GM21360 (cell line): ENCODE results near the gene FHIT.

ENCODE experiments used
- ATAC-seq: cut with Tn5 transposase; IDR thresholded peaks from one replicate; pipeline ENCODE4 v1.9.1; 2021; ENCODE audit warnings: mild to moderate bottlenecking, moderate library complexity; ENCODE audit not compliant: unreplicated experiment

Gene FHIT

DNA sequence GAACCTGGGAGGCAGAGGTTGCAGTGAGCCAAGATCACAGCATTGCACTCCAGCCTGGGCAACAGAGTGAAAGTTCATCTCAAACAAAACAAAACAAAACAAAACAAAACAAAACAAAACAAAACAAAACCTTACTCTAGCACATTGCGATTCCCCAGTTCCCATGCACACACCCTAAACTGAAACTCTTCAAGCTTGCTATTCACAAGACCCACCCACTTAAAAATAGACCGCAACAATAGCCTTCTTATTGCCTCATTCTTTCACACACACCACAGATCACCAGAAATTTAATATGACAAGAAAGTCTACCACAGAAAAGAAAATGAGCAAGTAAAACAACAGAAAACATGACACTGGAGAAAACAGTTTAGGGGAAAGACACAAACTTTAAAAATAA is 598.4 kb downstream of the FHIT start:
- ATAC-seq, result no peak

DNA sequence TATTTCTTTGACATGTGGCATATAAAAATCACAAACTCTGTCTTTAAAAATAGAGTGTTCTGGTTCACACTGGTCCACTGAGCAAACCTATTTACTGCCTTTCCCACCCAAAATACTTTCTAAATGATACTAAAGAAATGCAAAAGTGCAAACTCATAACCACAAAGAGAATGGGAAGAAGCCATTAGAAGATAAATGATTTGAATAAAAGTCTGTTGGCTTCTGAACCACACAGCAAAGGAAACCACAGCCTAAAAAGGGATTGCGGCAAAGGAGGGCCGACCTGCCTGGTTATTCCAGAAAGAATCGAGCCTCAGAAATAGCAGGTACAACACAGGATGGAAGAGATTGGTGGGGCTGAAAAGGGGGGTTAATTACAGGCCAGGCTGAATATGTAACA is 599.5 kb downstream of the FHIT start:
- ATAC-seq, result no peak

DNA sequence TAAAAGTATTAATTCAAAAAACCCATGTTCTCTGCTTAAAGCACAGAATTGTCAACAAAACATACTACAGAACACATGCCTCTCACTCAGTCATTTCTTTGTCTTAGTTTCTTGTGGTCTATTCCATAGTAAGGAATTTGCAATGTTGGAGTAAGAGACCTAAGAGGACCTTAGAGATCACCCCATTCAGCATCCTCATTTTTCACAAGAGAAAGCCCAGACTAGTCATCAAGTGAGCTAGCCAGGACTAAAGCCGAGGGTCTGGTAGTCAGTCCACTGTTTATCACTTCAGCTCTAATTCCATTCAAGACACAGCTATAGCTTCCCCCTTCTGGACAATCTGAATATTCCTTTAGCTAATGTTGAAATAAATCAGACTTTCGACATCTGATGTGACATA is 601.1 kb downstream of the FHIT start:
- ATAC-seq, result no peak

DNA sequence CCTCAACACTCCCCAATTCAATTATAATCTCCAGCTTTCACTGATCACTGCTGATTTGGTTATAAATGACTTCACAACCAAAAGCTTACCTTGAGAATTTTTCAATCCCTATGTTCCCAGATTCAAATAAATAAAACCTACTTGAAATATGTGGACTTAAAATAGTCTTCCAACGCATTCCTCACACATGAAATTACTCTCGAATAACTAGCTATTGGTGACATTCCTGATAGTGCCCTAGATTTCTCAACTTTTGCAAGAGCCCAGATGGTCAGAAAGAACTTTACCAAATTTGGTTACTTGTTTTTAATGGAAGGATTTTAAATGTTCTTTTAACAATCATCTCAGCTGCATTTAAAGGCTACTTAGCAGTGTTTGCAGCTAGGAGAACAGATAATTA is 605.5 kb downstream of the FHIT start:
- ATAC-seq, result no peak

DNA sequence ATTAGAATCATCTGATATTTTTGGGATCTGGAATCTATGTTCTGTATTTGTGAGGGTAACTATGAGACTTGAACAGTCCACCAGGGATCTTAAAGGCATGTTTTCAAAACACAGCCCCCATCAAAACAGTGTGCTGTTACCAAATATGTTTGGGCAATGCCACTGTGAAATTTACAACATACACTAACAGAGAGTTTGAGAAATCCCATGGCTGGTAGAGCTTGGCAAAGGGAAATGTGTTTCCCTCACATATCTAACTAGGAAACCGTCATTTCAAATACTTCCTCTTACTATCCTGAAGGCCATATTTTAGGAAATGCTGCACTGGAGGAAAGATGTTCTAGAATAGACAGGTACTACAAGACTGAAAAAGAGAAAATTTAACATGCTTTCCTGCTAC is 607.4 kb downstream of the FHIT start:
- no peak for ATAC-seq

DNA sequence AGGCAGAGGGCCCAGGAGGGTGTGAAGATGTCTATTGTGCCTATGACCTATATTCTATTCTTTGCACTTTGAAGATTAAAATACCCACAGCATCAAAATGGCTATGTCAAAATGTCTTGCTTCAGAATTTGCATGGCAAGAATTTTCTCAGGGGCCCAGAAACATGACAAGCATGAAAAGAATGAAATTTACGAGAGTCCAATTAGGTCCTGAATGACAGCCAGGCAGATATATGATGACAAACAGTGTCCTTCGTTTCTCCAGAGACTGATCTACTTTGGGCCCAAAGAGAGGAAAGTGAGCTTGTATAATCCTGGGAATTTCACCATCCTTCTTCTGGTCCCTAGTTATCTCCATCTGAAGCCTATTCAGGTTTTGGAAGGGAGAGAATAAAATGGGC is 609.9 kb downstream of the FHIT start:
- no peak for ATAC-seq

DNA sequence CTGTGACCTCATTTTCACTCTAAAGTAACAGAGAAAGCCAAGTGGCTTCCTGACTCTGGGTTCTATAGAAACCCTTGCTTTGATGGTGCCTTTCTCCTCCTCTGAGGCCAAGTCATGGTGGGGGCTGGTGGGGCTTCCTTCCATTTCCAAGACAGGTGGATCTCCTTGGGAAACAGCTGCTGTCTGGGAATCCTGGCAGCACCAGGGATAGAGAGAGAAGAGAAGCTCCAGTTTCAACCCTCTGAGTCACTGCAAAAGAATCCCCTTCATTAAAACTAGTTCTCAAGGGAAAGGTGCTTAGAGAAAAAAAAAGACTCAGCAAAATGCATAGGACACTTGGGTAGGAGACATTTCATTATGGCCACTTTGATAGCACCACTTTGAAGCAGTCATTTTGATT is 614.4 kb downstream of the FHIT start:
- no peak for ATAC-seq

DNA sequence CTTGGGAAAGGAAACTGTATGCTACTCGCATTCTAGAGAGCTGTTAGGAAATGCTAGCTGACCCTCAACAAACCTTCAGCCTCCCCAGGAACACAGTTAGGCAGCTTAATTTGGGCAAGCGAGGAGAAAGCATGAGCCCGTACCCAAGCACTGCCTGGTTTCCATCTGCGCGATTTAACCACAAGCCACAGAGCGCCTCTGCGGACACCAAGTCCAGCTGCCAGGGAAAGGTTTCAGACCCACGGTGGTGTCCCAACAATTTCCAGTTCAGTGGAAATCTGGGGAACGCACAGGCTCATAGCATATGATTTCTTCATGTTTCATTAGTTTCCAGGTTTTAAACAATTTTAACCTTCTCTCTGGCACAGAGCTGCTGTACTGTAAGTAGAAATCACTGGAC is 617.6 kb downstream of the FHIT start:
- ATAC-seq, result no peak

DNA sequence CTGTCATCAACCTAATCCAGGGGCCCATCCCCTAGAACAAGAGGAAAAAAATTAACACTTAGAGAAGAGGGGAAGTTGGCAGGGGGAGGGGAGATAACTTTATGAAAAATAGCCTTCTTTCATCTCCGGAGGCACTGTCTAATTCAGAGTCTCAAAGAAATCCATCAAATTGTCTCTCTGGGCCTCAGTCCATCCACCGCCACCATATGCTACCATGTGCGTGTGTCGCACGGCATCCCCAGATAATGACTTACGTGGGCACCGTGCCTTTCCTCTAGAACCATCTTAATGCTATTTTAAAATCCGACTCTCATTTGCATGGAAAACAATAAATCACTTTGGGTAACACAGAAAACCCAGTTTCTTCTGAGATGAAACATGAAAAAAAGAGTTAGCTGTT is 619.7 kb downstream of the FHIT start:
- no peak for ATAC-seq

DNA sequence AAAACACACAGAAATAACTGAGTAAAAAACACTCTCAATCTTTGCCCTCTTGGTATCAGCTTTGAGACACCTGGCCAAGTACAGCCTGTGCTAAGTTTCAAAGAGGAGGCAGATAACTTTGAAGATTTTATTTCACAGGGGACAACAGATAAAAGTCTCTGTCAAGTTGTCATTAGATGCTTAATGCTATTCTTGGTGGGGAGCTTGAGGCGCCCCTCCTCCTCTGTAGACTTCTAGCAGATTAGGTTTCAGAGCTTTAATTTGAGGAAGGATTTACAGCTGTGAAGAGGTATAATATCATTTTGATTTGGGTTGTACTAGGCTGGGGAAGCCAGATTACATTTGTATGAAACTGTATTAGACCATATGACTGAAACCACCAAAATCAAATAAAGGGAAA is 620.3 kb downstream of the FHIT start:
- no peak for ATAC-seq

DNA sequence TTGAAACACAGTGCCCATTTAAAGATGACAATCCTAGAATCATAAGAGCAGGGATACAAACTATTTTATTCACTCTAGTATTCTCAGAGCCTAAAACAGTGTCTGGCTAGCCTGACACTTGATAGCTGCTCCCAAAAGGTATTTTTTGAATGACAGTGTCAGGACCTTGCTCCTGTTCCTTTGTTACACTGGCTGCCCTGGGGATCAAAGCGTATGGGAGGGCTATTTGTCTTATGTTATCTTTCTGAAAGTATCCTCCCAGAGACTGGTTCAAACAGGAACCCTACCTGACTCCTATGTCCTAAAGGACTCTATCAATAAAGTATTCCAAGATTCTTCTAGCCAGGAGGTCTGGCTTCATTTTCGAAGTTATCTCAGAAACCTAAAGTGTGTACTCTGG is 621.4 kb downstream of the FHIT start:
- no peak for ATAC-seq

DNA sequence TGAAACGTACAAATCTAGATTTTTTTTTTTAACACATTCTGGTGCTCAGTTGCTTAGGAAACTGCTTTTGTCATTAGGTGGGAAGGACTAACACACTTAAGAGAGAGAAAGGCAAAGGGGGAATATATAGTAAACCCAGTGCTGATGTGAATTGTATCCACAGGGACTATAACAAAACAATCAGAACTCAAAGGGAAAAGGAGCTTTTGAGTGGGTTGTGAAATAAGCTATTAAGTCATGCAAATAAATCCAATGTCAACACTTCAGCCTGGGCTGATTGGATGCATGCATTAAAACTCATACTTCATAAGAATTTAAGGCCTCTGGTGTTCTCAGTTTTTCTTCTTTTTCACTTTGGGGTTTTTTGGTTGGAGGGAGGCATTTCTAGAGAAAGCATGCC is 628.9 kb downstream of the FHIT start:
- ATAC-seq, result no peak

DNA sequence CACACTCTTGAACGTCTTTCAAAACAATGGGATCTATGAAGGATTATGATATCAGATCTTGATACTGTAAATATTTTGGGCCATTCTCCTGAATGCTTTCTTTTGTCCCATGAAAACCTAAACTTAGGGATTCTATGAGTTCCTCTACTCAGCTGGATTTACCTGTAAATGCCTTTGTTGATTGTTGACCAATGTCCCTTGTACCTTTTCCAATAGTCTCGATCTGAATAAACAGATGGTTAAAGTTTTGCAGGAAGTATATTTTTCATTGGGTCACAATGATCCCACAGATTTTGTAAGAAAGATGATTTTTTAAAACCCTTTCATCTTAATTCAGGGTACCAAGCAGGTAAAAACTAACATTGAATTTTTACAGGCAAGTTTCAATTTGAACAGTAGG is 634.1 kb downstream of the FHIT start:
- ATAC-seq, result no peak

DNA sequence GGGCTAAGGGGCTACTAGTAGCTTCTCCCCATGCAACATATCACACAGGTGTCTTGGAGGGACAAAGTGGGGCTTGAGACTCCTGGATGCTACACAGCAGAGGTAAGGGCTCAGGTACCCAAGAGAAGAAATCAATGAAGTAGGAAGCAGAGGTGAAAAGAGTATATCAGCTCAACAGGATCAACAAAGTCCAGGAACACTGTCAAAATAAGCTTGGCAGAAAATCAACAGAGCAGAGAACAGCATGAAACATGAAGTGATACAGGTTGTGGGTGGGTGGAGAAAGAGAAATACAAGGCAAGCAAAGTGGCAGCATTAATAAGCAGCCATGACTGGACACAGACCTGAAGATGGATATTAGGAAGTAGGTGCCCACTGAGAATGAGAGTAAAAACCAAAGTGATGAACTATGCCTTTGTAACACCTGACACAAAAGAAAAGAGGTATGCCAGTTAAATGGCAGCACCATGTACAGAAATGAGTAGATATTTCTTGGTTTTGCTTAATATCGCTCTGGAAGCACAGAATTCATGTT is 637.4 kb downstream of the FHIT start:
- no peak for ATAC-seq

DNA sequence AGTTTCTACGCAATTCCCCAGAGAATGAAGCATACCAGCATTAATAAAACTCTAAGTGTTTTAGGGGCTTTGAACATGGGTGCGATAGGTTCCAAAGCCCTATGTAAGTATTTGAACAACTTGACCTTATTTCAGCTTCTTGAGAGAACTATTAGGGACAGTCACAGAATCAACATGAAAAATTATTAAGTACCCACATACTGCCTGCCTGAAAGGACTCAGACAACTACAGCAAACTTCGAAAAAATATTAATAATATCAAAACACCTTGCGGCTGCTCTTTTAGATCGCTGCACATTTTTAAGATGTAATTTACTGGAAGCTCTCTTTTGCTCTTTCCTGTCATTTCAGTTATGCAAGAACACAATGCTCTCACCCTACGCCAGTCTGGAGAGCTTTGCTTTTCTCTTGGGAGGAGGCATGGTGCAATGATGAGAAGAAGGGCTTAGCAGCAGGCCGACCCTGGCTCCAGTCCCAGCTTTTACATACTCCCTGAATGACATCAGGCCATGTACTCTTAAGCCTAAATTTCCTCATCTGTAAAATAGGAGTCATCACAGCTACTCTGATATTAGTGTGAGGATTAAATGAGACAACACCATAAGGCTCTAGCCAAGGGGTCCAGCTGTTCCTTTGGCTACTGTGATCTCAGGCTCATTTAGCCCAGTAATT is 640.7 kb downstream of the FHIT start:
- no peak for ATAC-seq

DNA sequence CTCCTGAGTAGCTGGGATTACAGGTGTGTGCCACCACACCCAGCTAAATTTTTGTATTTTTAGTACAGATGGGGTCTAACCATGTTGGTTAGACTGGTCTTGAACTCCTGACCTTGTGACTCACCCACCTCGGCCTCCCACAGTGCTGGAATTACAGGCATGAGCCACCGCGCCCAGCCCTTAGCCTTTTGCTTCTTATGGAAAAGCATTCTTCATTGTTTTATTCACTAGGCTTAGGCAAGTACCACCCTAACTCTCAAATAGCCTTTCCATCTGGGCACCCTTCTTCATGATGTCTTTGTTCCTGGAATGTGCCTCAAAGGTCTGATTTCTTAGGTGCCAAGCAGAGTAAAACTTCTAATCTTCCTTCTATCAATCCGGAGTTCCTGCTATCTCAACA is 641.8 kb downstream of the FHIT start:
- ATAC-seq, result no peak

DNA sequence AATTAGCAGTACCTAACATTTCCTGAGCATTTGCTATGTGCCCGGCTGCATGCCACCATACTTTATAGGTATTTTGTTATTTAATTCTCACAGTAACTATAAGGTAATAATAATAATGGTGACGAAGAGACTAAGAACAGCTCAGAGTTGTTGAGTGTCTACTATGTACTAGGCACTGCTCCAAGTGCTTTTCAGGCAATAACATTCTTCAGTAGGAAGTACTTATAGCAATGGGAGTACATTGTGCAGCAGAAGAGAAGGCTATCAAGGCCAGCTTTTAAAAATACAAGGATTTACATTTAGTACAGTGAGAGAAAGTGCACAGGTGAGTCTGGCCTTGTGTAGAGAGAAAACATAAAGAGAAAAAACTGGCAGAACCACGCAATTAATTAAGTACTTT is 647.4 kb downstream of the FHIT start:
- ATAC-seq, result no peak

DNA sequence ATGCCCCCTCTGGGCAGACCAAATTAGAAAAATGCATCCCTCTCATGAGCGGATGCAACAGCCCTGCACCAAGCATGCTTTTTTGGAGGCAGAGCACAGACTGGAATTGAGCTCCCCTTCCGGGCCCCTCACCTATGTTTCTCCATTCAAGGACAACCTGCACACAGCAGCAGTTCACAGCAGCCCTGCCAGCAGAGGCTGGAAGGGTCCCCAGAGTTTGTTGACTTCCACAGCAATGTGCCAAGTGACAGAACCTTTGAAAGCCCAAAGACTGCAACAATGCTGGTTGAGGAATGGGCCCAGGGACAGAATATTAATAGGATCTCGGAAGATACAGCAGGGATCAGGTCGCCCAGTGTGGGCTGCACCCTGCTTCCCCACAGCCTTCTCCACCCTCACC is 650.4 kb downstream of the FHIT start:
- ATAC-seq, result no peak

DNA sequence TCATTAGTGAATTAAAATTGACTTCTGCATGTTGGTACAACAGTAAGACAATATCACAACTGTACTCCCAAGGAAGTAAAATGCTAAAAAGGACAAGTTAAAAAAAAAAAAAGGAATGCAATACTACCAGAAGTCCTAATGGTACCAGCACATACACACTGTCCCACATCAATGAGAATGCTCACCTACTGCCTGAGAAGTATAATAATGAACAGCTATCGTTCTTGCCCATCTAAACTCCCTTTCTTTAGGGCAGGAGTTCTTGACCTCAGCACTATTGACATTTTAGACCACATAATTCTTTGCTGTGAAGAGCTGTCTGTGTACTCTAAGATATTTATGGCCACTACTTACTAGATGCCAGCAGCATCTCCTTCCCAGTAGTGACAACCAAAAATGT is 651.7 kb downstream of the FHIT start:
- ATAC-seq, result no peak

DNA sequence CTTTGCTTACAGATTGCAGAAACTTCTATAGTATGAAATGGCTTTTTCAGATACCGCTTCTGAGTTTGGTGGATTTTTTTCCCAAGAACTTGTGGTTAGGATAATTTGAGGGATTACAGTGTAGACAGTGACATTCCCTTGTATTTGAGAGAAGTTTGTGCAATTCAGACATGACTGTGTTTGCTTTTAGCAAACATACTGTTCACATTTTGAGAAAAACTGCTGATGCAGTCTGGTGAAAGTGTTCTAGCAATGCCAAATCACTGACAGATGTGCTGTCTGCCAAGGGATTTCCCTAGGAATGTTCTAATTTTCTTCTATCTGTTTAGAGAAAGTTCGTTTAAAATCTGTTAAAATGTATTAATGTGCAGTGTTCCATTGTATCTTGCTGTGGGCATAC is 652.6 kb downstream of the FHIT start:
- ATAC-seq, result no peak

DNA sequence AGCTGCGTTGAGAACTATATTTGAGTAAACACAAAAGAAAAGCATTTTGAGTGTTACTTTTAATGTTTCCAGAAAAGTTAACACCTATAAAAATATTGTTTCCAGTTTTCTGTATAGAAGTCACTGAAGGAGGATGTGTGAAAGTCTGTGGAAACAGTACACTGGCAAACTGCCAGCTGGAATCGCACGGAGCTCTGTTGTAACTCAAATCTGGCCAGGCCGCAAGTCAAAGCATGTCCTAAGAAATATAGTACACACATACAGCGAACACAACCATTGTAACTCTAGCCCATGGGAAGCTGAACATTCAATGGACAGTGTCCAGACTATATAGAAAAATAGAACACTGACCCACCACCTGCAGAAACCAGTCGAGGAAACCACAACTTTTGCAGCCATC is 657.2 kb downstream of the FHIT start:
- ATAC-seq, result no peak

DNA sequence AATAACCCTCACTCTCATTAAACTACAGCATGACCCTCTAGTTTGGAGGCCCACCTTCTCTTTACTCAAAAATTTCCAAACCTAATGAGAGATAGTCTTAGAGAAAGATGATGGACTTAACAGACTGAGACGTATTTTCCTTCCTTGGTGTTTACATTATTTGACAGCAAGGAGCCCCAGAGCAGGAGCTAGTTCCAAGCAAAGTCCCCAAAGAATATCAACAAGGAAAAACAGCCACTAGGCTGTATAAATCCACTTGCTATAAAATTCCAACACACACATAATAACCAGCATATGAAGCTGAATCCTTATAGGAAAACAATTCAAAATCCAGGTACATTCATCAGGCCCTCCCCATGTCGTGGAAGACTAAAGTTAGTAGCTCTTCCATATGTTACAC is 660.0 kb downstream of the FHIT start:
- no peak for ATAC-seq

DNA sequence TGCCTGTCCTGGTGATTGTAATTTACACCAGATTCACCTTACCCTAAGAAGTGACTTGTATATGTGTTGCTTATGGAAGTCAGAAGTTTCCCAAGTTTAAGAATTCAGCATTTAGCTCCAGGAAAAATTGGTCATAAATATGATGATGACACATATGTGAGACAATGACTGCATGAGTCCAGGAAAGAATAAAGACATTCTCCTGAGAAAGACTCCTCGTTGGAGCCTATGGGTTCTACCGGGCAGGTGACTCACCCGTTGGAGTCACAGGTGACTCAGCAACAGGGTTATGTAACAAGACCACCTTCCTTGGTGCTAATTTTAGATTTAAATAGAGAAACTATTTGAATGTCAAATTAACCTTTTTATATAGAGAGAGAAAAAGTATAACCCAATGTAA is 662.4 kb downstream of the FHIT start:
- ATAC-seq, result no peak
